GM12891 (cell line): Measurements from ENCODE around the gene HOXD13.

ENCODE experiments used
- POLR2A ChIP-seq: IDR thresholded peaks from 2 replicates; pipeline ENCODE4 v1.6.1; 2011; ENCODE audit warnings: low read depth, low read length, control low read depth
- POLR2AphosphoS5 ChIP-seq: IDR thresholded peaks from 2 replicates; pipeline ENCODE4 v1.6.1; 2011; ENCODE audit warnings: low read depth, low read length, control low read depth
- POU2F2 ChIP-seq: IDR thresholded peaks from 2 replicates; pipeline ENCODE4 v1.6.1; 2011; ENCODE audit warnings: low read depth, mild to moderate bottlenecking, control low read depth, low read length, moderate library complexity
- SPI1 ChIP-seq: IDR thresholded peaks from 2 replicates; pipeline ENCODE4 v1.6.1; 2011; ENCODE audit warnings: low read depth, low read length, control low read depth

GRCh38 chr2:176109946-176110345 is 17.4 kb downstream of the HOXD13 start:
- TF ChIP-seq POLR2A (no peak), POLR2AphosphoS5 (no peak), SPI1 (no peak), POU2F2 (no peak)
